Stomach smooth muscle (tissue), 2 donors: ENCODE results near the gene CRY2.
"Not testable (repeated sequence)": the region's sequence is repeated elsewhere in the genome, so short reads cannot be mapped to it uniquely, and the experiment has no call there.

Source experiments
- H3K27ac ChIP-seq: one replicate; pipeline ENCODE4 v1.7.0; 2013; ENCODE audit warnings: mild to moderate bottlenecking, low read length, inconsistent platforms
- H3K27me3 ChIP-seq, 2 donors: one replicate each; pipeline ENCODE4 v1.7.0; 2013; ENCODE audit warnings: low read length in 2 of 2; ENCODE audit not compliant: insufficient read depth in 2 of 2, control insufficient read depth in 1 of 2
- H3K36me3 ChIP-seq, 2 donors: one replicate each; pipeline ENCODE4 v1.7.0; 2013; ENCODE audit warnings: low read length in 2 of 2; ENCODE audit not compliant: control insufficient read depth in 2 of 2, insufficient read depth in 2 of 2
- H3K4me1 ChIP-seq: one replicate; pipeline ENCODE4 v1.7.0; 2013; ENCODE audit warnings: low read length; ENCODE audit not compliant: control insufficient read depth, insufficient read depth
- H3K4me3 ChIP-seq, 2 donors: one replicate each; pipeline ENCODE4 v1.7.0; 2013; ENCODE audit warnings: low read length in 2 of 2
- H3K9ac ChIP-seq, 2 donors: one replicate each; pipeline ENCODE4 v1.7.0; 2013; ENCODE audit warnings: low read length in 2 of 2, mild to moderate bottlenecking in 1 of 2
- H3K9me3 ChIP-seq, 2 donors: one replicate each; pipeline ENCODE4 v1.7.0; 2013; ENCODE audit warnings: low read length in 2 of 2; ENCODE audit not compliant: control insufficient read depth in 2 of 2
- donor health status: healthy.
- donor health status: Pancreatic carcinoma.

CRY2 gene

GRCh38 chr11:45806072-45806933 lies 41.0 kb upstream of the CRY2 start:
- Histone ChIP-seq H3K9me3 (no peaks in the 10 kb centered on the region), H3K4me1 (peaks cover 36% of the 10 kb centered on the region), H3K27ac (no peak overlapping the region), H3K36me3 (peaks cover 0 to 6% of the 10 kb centered on the region in 2 donors), H3K9ac (peak overlapping the region; percentile 78 to 83), H3K4me3 (peak overlapping the region; percentile 91 to 92), H3K27me3 (no peaks in the 10 kb centered on the region)

GRCh38 chr11:45806937-45807791 lies 40.1 kb upstream of the CRY2 start:
- Histone ChIP-seq H3K9ac (peak overlapping the region in 1 of 2 donors; percentile 55), H3K9me3 (no peaks in the 10 kb centered on the region), H3K27ac (no peak overlapping the region), H3K27me3 (no peaks in the 10 kb centered on the region), H3K4me3 (peak overlapping the region in 1 of 2 donors; percentile 91), H3K4me1 (peaks cover 36% of the 10 kb centered on the region), H3K36me3 (peaks cover 0 to 14% of the 10 kb centered on the region in 2 donors)

GRCh38 chr11:45807792-45808238 lies 39.5 kb upstream of the CRY2 start:
- Histone ChIP-seq H3K36me3 (peaks cover 0 to 17% of the 10 kb centered on the region in 2 donors), H3K27ac (no peak overlapping the region), H3K9me3 (no peaks in the 10 kb centered on the region)

GRCh38 chr11:45808427-45808826 lies 38.8 kb upstream of the CRY2 start:
- Histone ChIP-seq H3K4me1 (peaks cover 36% of the 10 kb centered on the region), H3K36me3 (peaks cover 0 to 17% of the 10 kb centered on the region in 2 donors)
- not testable (repeated sequence) for H3K9ac ChIP-seq, H3K27me3 ChIP-seq, H3K27ac ChIP-seq, H3K9me3 ChIP-seq, H3K4me3 ChIP-seq

More at GRCh38 chr11:45807792-45808238, 39.5 kb upstream of the CRY2 start:
- Histone ChIP-seq H3K27me3 (no peaks in the 10 kb centered on the region), H3K9ac (no peak overlapping the region), H3K4me1 (peaks cover 36% of the 10 kb centered on the region), H3K4me3 (no peak overlapping the region)

DNA sequence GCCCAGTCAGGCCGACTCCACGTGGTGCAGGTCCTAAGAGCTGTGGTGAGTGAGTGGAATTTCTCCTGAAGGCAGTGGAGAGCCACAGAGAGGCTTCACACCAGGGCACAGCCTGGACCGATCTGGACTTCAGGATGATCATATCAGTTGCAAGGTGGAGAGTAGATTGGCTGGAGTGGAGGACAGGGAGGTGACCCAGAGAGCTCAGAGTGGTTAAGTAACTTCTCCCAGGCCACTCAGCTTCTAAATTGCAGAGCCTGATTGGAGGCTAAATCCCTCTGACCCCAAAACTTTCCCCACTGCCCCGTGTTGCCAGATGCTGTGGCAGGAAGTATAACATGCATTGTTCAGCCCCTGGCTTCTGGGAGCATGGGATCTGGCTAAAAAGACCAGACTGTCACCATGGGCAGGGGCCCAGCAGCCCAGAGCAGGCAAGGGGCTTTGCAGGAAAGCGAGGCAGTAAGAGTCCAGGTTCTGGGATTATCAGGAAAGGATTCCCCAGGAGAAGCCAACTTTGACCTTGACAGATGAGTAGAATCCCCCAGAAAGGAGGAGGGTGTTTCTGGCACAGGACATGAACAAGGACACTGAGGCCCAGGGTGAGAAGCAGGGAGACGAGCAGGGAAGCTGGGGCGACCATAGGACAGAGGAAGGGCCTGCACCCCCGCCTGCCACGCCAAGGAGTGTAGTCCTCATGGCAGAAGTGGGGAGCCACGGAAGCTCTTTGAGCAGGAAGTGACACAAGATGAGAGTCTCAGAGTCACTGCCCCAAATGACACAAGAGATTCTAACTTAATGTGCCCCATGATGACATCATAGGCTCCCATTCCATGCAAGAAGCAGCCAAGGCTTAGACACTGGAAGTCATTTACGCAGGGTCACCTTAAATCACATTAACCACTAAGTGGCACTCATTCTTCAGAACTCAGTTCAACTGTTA lies 37.5 kb upstream of the CRY2 start:
- H3K27me3 ChIP-seq: no peaks in the 10 kb centered on the region
- peaks cover 30% of the 10 kb centered on the region for H3K4me1 ChIP-seq
- H3K36me3 ChIP-seq: peaks cover 0 to 17% of the 10 kb centered on the region in 2 donors
- no peak overlapping the region for H3K4me3 ChIP-seq
- no peak overlapping the region for H3K27ac ChIP-seq
- H3K9me3 ChIP-seq: no peaks in the 10 kb centered on the region
- H3K9ac ChIP-seq: no peak overlapping the region

DNA sequence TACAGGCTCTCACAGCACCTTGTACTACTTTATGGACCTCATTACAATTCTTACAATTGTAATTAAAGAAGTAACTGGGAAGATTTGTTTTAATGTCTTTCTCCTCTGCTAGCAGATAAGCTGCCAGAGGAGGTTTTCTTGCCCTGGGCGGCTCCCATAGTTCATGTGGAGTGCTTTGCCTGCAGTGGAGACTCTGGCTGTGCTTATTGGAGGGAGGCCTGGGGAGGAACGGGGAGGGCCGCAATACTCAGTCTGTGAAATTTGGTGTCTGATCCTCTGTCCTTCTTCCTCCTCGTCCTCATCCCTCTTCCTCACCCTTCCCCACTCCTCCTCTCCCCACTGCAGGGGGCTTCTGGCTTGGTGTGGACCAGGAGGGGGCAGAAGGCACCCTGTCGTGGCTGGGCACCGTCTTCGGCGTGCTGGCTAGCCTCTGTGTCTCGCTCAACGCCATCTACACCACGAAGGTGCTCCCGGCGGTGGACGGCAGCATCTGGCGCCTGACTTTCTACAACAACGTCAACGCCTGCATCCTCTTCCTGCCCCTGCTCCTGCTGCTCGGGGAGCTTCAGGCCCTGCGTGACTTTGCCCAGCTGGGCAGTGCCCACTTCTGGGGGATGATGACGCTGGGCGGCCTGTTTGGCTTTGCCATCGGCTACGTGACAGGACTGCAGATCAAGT lies 36.7 kb upstream of the CRY2 start:
- peaks cover 0 to 17% of the 10 kb centered on the region in 2 donors for H3K36me3 ChIP-seq
- no peak overlapping the region for H3K4me3 ChIP-seq
- no peaks in the 10 kb centered on the region for H3K27me3 ChIP-seq
- H3K4me1 ChIP-seq: peaks cover 26% of the 10 kb centered on the region
- no peaks in the 10 kb centered on the region for H3K9me3 ChIP-seq
- H3K27ac ChIP-seq: no peak overlapping the region
- no peak overlapping the region for H3K9ac ChIP-seq

DNA sequence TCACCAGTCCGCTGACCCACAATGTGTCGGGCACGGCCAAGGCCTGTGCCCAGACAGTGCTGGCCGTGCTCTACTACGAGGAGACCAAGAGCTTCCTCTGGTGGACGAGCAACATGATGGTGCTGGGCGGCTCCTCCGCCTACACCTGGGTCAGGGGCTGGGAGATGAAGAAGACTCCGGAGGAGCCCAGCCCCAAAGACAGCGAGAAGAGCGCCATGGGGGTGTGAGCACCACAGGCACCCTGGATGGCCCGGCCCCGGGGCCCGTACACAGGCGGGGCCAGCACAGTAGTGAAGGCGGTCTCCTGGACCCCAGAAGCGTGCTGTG lies 36.2 kb upstream of the CRY2 start:
- no peak overlapping the region for H3K27ac ChIP-seq
- H3K9me3 ChIP-seq: no peaks in the 10 kb centered on the region
- H3K4me3 ChIP-seq: no peak overlapping the region
- no peak overlapping the region for H3K9ac ChIP-seq
- peaks cover 21% of the 10 kb centered on the region for H3K4me1 ChIP-seq
- peaks cover 0 to 17% of the 10 kb centered on the region in 2 donors for H3K36me3 ChIP-seq
- H3K27me3 ChIP-seq: no peaks in the 10 kb centered on the region

GRCh38 chr11:45811571-45812290 lies 35.5 kb upstream of the CRY2 start:
- H3K36me3 ChIP-seq: peaks cover 0 to 17% of the 10 kb centered on the region in 2 donors

More at GRCh38 chr11:45811571-45812290, 35.5 kb upstream of the CRY2 start:
- Histone ChIP-seq H3K9ac (no peak overlapping the region), H3K4me1 (peaks cover 15% of the 10 kb centered on the region), H3K27ac (no peak overlapping the region), H3K27me3 (no peaks in the 10 kb centered on the region), H3K4me3 (no peak overlapping the region), H3K9me3 (no peaks in the 10 kb centered on the region)
